GM12878 (cell line): ENCODE data around the gene NPAS2. TPM values are rescaled to one million over a fixed set of nuclear protein-coding genes. Genes with fewer than 3 reads are reported as not detected.

Experiments used
- ATAC-seq: fragments of 200-7000 bp; cut with Tn5 transposase; 3 replicates; pipeline ENCODE4 v1.9.1; 2020; ENCODE audit warnings: mild to moderate bottlenecking, moderate library complexity
- BruUV-seq: library from RNA; stranded (reverse); fragments of 400-500 nt; replicated peaks from 2 replicates; lab custom pipeline; 2021; lab: Mats Ljungman, UMichigan
- CTCF ChIA-PET: fragments of 300-600 bp; sonication (Branson Sonifier 250); formaldehyde crosslinking; extraction: SDS; loops from one replicate; lab custom pipeline; 2021; ENCODE audit warnings: inconsistent platforms; lab: Yijun Ruan, JAX
- POLR2A ChIA-PET: fragments of 350-600 bp; formaldehyde crosslinking; extraction: SDS; loops from one replicate; lab custom pipeline; 2021; ENCODE audit warnings: inconsistent platforms; lab: Charles Lee
- RAD21 ChIA-PET: fragments of 300-600 bp; sonication (Branson Sonifier 250); formaldehyde crosslinking; loops from one replicate; lab custom pipeline; 2023; ENCODE audit warnings: antibody characterized with exemption; ENCODE audit not compliant: unreplicated experiment; lab: Charles Lee
- SMC1A ChIA-PET: fragments of 300-600 bp; sonication (Branson Sonifier 250); formaldehyde crosslinking; loops from one replicate; lab custom pipeline; 2023; ENCODE audit not compliant: unreplicated experiment, uncharacterized antibody; lab: Charles Lee
- DNase-seq: peaks from one replicate; pipeline ENCODE4 v3.0.0-alpha.2; 2011; ENCODE audit warnings: low read depth, low spot score
- FAIRE-seq: peaks from 3 replicates; lab custom pipeline; 2011; peaks lifted over from hg19 to GRCh38; lab: Jason Lieb, UNC
- H2AFZ ChIP-seq: 2 replicates; pipeline ENCODE4 v1.6.0; 2011; ENCODE audit warnings: low read depth, low read length, control low read depth; ENCODE audit not compliant: control insufficient read depth
- H3K27ac ChIP-seq: 2 replicates; pipeline ENCODE4 v1.5.1; 2011; ENCODE audit warnings: control low read depth; ENCODE audit not compliant: control insufficient read depth, insufficient read depth
- H3K27me3 ChIP-seq, 2 experiments: replicated peaks in 1 of 2; 2 replicates each; pipeline versions ENCODE4 v1.6.0 to v1.6.1; 2011; ENCODE audit warnings: low read length in 1 of 2; ENCODE audit not compliant: control insufficient read depth in 2 of 2, insufficient read depth in 2 of 2
- H3K36me3 ChIP-seq, 2 experiments: 2 replicates each; pipeline ENCODE4 v1.5.1; 2011; ENCODE audit warnings: low read length in 1 of 2; ENCODE audit not compliant: control insufficient read depth in 2 of 2, insufficient read depth in 2 of 2
- H3K4me1 ChIP-seq: 2 replicates; pipeline ENCODE4 v1.6.1; 2011; ENCODE audit warnings: mild to moderate bottlenecking, low read length, moderate library complexity, mixed read lengths; ENCODE audit not compliant: control insufficient read depth, insufficient read depth
- H3K4me2 ChIP-seq: 2 replicates; pipeline ENCODE4 v1.6.0; 2011; ENCODE audit warnings: control low read depth; ENCODE audit not compliant: control insufficient read depth, insufficient read depth
- H3K4me3 ChIP-seq: fragments of 200-600 bp; sonication (generic); 2 replicates; pipeline ENCODE4 v1.5.1; 2016
- H3K79me2 ChIP-seq: 2 replicates; pipeline ENCODE4 v1.6.0; 2011; ENCODE audit warnings: low read length; ENCODE audit not compliant: control insufficient read depth, insufficient read depth
- H3K9ac ChIP-seq: 2 replicates; pipeline ENCODE4 v1.8.0; 2011; ENCODE audit warnings: low read length, control low read depth, mixed read lengths; ENCODE audit not compliant: control insufficient read depth, insufficient read depth
- H3K9me3 ChIP-seq: replicated peaks from 3 replicates; pipeline ENCODE4 v1.5.1; 2011; ENCODE audit warnings: mild to moderate bottlenecking, low read length; ENCODE audit not compliant: control insufficient read depth, insufficient read depth
- H4K20me1 ChIP-seq: 2 replicates; pipeline ENCODE4 v1.6.0; 2011; ENCODE audit not compliant: control insufficient read depth, insufficient read depth
- KLF5 ChIP-seq: fragments of 450-650 bp; IDR thresholded peaks from 2 replicates; pipeline ENCODE4 v1.6.1; 2014; ENCODE audit warnings: mild to moderate bottlenecking; ENCODE audit not compliant: partially characterized antibody
- NFYB ChIP-seq: IDR thresholded peaks from 2 replicates; pipeline ENCODE4 v1.6.1; 2011; ENCODE audit warnings: low read depth, mild to moderate bottlenecking, low read length, improper control_type of control experiment, moderate library complexity; ENCODE audit not compliant: insufficient read depth
- NRF1 ChIP-seq: conservative IDR thresholded peaks from 2 replicates; pipeline ENCODE4 v1.6.1; 2011; ENCODE audit warnings: mild to moderate bottlenecking, low read depth, low read length, improper control_type of control experiment
- RCOR1 ChIP-seq: conservative IDR thresholded peaks from 2 replicates; pipeline ENCODE4 v1.6.1; 2012; ENCODE audit warnings: low read depth, low read length, improper control_type of control experiment
- SMAD5 ChIP-seq: IDR thresholded peaks from 2 replicates; pipeline ENCODE4 v1.6.1; 2016; ENCODE audit warnings: antibody characterized with exemption, low read depth
- SRF ChIP-seq, 2 experiments: IDR thresholded peaks; 2 replicates each; pipeline ENCODE4 v1.6.1; 2011; ENCODE audit warnings: low read depth in 2 of 2, low read length in 2 of 2, mild to moderate bottlenecking in 1 of 2, moderate library complexity in 1 of 2
- TAF1 ChIP-seq: IDR thresholded peaks from 2 replicates; pipeline ENCODE4 v1.6.1; 2011; ENCODE audit warnings: mild to moderate bottlenecking, low read depth, low read length, borderline replicate concordance
- whole genome bisulfite sequencing: methylation state at CpG from one replicate; pipeline ENCODE4 v1.1.6; 2016; ENCODE audit warnings: low lambda C conversion rate; ENCODE audit not compliant: insufficient replicate concordance, insufficient coverage; ENCODE audit errors: missing lambda C conversion rate; 5-methylcytosine and 5-hydroxymethylcytosine counted together
- in situ Hi-C: fragments of 300-500 bp; cut with MboI; formaldehyde crosslinking; loops from 9 replicates; pipeline ENCODE4 v1.14.3; 2018; ENCODE audit warnings: mixed read lengths
- intact Hi-C: fragments of 100-400 bp; cut with micrococcal nuclease; formaldehyde crosslinking; loops from one replicate; pipeline ENCODE4 v1.14.2; 2022; ENCODE audit not compliant: unreplicated experiment
- polyA plus RNA-seq, 11 experiments: library from polyadenylated mRNA; depleted of rRNA in 4 of 11; unstranded in 6 of 11; stranded (reverse) in 5 of 11; fragments of >200 nt; fragmentation: Nextera tagmentation in 4 of 11; fragmentation: Illumina TruSeq in 1 of 11; extraction: Ambion mirVana in 4 of 11; extraction: Trizol in 1 of 11; gene quantifications; 1 replicate in 1 of 11; 2 replicates in 10 of 11; pipeline versions ENCODE4 v1.2.1 to v1.2.3, GENCODE V29; 2011 to 2016; ENCODE audit warnings: inconsistent platforms in 2 of 11, missing spikeins in 2 of 11, low read depth in 1 of 11
- total RNA-seq, 4 experiments: library from RNA; depleted of rRNA in 3 of 4; stranded (reverse); fragments of >200 nt in 3 of 4; fragmentation: Illumina TruSeq in 1 of 4; extraction: Trizol in 1 of 4; gene quantifications; 2 replicates each; pipeline versions ENCODE4 v1.2.1 to v1.2.3, GENCODE V29; 2013 to 2021
- TF ChIP-seq, protein P1 (sequence below): fragments of 150-350 bp; IDR thresholded peaks from 2 replicates; pipeline ENCODE4 v1.6.1; 2014; ENCODE audit warnings: mild to moderate bottlenecking, low read depth, low read length
- TF ChIP-seq, protein P2 (sequence below): fragments of 450-650 bp; IDR thresholded peaks from 2 replicates; pipeline ENCODE4 v1.6.1; 2017; ENCODE audit warnings: mild to moderate bottlenecking
- TF ChIP-seq, protein P3 (sequence below): fragments of 450-650 bp; IDR thresholded peaks from 2 replicates; pipeline ENCODE4 v1.6.1; 2018; ENCODE audit warnings: mild to moderate bottlenecking, low read depth, moderate library complexity; ENCODE audit not compliant: partially characterized antibody

The NPAS2 gene
- total and polyA plus RNA-seq, 10 of the 15 experiments (the other 5 are each of a cell fraction or from before 2014, with no cell fraction given): 0.08 TPM; not detected in 9

DNA sequence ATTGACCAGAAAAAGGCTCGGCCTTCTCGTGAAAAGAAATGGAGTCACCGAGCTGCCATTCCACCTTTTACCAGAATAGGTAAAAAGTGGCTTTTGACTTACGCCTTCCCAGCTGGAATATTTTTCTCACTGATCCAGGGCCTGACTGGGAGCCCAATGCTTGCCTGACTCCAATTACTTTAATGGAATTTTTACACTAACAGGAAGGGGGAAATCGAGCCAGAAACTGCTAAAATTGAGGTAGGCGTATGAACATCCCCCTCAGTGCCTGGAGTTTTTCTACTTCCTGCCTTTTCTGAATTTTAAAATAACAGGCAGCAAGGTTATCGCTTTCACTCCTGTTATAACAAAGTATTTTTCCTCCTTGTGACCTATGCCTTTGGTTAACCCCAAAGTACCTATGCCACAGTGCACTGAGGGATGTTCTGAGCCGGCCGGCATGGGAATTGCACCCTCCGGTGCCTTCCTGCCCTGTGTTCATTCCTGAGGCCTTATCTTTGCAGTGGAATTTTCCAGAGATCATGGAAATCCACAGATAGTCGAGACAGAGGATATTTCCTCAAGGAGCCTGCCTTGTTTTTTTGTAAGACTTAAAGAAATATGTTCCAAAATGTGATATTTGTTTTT, 163.9 kb downstream of the NPAS2 start:
- H3K4me2 ChIP-seq: no peak overlapping the region
- ATAC-seq: no peak
- H3K9me3 ChIP-seq: no peaks in the 10 kb centered on the region
- ChIA-PET SMC1A (no interaction called here), POLR2A (no interaction called here), RAD21 (no interaction called here)
- 71% methylated on average over 11 of the region's 11 CpGs for WGBS
- no peak for FAIRE-seq
- H4K20me1 ChIP-seq: no peaks in the 10 kb centered on the region
- intact Hi-C loops: loop anchor here (2.0 kb wide), 2 partner anchors 65 to 253 kb away; no protein-coding TSS in a partner anchor
- H3K27ac ChIP-seq: no peak overlapping the region
- H2AFZ ChIP-seq: no peak overlapping the region
- H3K4me3 ChIP-seq: no peak overlapping the region
- TF ChIP-seq, protein P1, sequence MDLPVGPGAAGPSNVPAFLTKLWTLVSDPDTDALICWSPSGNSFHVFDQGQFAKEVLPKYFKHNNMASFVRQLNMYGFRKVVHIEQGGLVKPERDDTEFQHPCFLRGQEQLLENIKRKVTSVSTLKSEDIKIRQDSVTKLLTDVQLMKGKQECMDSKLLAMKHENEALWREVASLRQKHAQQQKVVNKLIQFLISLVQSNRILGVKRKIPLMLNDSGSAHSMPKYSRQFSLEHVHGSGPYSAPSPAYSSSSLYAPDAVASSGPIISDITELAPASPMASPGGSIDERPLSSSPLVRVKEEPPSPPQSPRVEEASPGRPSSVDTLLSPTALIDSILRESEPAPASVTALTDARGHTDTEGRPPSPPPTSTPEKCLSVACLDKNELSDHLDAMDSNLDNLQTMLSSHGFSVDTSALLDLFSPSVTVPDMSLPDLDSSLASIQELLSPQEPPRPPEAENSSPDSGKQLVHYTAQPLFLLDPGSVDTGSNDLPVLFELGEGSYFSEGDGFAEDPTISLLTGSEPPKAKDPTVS: no peak
- TF ChIP-seq KLF5 (no peak), TAF1 (no peak), NFYB (no peak), SRF (IDR thresholded peaks at IDR 0.05; ENCODE audit: low read depth in 2 of 2, low read length in 2 of 2) (no peak), NRF1 (no peak), SMAD5 (no peak), RCOR1 (no peak)
- TF ChIP-seq, protein P2, sequence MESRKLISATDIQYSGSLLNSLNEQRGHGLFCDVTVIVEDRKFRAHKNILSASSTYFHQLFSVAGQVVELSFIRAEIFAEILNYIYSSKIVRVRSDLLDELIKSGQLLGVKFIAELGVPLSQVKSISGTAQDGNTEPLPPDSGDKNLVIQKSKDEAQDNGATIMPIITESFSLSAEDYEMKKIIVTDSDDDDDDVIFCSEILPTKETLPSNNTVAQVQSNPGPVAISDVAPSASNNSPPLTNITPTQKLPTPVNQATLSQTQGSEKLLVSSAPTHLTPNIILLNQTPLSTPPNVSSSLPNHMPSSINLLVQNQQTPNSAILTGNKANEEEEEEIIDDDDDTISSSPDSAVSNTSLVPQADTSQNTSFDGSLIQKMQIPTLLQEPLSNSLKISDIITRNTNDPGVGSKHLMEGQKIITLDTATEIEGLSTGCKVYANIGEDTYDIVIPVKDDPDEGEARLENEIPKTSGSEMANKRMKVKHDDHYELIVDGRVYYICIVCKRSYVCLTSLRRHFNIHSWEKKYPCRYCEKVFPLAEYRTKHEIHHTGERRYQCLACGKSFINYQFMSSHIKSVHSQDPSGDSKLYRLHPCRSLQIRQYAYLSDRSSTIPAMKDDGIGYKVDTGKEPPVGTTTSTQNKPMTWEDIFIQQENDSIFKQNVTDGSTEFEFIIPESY: no peak
- TF ChIP-seq, protein P3, sequence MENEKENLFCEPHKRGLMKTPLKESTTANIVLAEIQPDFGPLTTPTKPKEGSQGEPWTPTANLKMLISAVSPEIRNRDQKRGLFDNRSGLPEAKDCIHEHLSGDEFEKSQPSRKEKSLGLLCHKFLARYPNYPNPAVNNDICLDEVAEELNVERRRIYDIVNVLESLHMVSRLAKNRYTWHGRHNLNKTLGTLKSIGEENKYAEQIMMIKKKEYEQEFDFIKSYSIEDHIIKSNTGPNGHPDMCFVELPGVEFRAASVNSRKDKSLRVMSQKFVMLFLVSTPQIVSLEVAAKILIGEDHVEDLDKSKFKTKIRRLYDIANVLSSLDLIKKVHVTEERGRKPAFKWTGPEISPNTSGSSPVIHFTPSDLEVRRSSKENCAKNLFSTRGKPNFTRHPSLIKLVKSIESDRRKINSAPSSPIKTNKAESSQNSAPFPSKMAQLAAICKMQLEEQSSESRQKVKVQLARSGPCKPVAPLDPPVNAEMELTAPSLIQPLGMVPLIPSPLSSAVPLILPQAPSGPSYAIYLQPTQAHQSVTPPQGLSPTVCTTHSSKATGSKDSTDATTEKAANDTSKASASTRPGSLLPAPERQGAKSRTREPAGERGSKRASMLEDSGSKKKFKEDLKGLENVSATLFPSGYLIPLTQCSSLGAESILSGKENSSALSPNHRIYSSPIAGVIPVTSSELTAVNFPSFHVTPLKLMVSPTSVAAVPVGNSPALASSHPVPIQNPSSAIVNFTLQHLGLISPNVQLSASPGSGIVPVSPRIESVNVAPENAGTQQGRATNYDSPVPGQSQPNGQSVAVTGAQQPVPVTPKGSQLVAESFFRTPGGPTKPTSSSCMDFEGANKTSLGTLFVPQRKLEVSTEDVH: no peak
- TF ChIP-seq, all 136 proteins: peak for 0
- no peaks in the 10 kb centered on the region; a peak in 1 of 4 replicates for H3K27me3 ChIP-seq
- no peaks in the 10 kb centered on the region for H3K79me2 ChIP-seq
- CTCF ChIA-PET: interaction anchor here (0.9 to 2.0 kb wide), 3 partner anchors 374 to 721 kb away, joined by 4 to 7 read pairs (median 4); no protein-coding TSS in a partner anchor
- in situ Hi-C loops: loop anchor here (5.0 to 10.0 kb wide), 4 partner anchors 249 to 719 kb away; no protein-coding TSS in a partner anchor
- H3K9ac ChIP-seq: no peak overlapping the region
- no peaks in the 10 kb centered on the region for H3K4me1 ChIP-seq
- BruUV-seq: no TSS peak
- DNase-seq: no peak
- H3K36me3 ChIP-seq: no peaks in the 10 kb centered on the region
